GM21717 (cell line): ENCODE measurements around the gene A4GALT.
"Not testable (repeated sequence)": the region's sequence is repeated elsewhere in the genome, so short reads cannot be mapped to it uniquely, and the experiment has no call there.

Source experiments
- ATAC-seq: cut with Tn5 transposase; IDR thresholded peaks from one replicate; pipeline ENCODE4 v1.9.1; 2021; ENCODE audit warnings: mild to moderate bottlenecking, moderate library complexity; ENCODE audit not compliant: unreplicated experiment

Gene A4GALT

GRCh38 chr22:42743501-42743991 is 22.9 kb upstream of the A4GALT start:
- ATAC-seq = no peak

- ATAC-seq = no peak
Measured at GRCh38 chr22:42742940-42743339, 22.3 kb upstream of the A4GALT start.

- ATAC-seq = not testable (repeated sequence)
Measured at GRCh38 chr22:42740320-42740719, 19.6 kb upstream of the A4GALT start.

GRCh38 chr22:42734406-42734805 is 13.7 kb upstream of the A4GALT start:
- ATAC-seq = no peak

- ATAC-seq = not testable (repeated sequence)
Measured at GRCh38 chr22:42733394-42733793, 12.7 kb upstream of the A4GALT start.

- ATAC-seq = no peak
Measured at GRCh38 chr22:42732081-42732480, 11.4 kb upstream of the A4GALT start.

- ATAC-seq = no peak
Measured at GRCh38 chr22:42726811-42727210, 6.1 kb upstream of the A4GALT start.

- no peak for ATAC-seq
Measured at GRCh38 chr22:42725606-42726355, 5.1 kb upstream of the A4GALT start.

GRCh38 chr22:42724062-42724461 is 3.4 kb upstream of the A4GALT start:
- ATAC-seq = no peak

- ATAC-seq = no peak
Measured at GRCh38 chr22:42721045-42721434, 370 bp upstream of the A4GALT start.

- ATAC-seq = no peak
Measured at GRCh38 chr22:42719656-42720262, 911 bp downstream of the A4GALT start.

GRCh38 chr22:42719133-42719532 is 1.5 kb downstream of the A4GALT start:
- ATAC-seq = no peak

- no peak for ATAC-seq
Measured at GRCh38 chr22:42717197-42717928, 3.3 kb downstream of the A4GALT start.

GRCh38 chr22:42716649-42717127 is 4.0 kb downstream of the A4GALT start:
- ATAC-seq = no peak

GRCh38 chr22:42716221-42716620 is 4.4 kb downstream of the A4GALT start:
- no peak for ATAC-seq

GRCh38 chr22:42714768-42715390 is 5.8 kb downstream of the A4GALT start:
- no peak for ATAC-seq

GRCh38 chr22:42714308-42714707 is 6.4 kb downstream of the A4GALT start:
- no peak for ATAC-seq

GRCh38 chr22:42711895-42712837 is 8.5 kb downstream of the A4GALT start:
- no peak for ATAC-seq

- no peak for ATAC-seq
Measured at GRCh38 chr22:42711281-42711731, 9.4 kb downstream of the A4GALT start.

GRCh38 chr22:42708417-42708816 is 12.3 kb downstream of the A4GALT start:
- ATAC-seq = no peak
